Mucosa of rectum (tissue), 2 donors: Measurements from ENCODE around the gene ADCY5.

Experiments
- H3K27ac ChIP-seq, 2 donors: one replicate each; pipeline ENCODE4 v1.7.0; 2013; ENCODE audit warnings: inconsistent platforms in 2 of 2, low read depth in 2 of 2, low read length in 2 of 2
- H3K27me3 ChIP-seq, 2 donors: one replicate each; pipeline ENCODE4 v1.7.0; 2013; ENCODE audit warnings: low read length in 2 of 2; ENCODE audit not compliant: control insufficient read depth in 2 of 2, insufficient read depth in 2 of 2
- H3K36me3 ChIP-seq, 2 donors: one replicate each; pipeline ENCODE4 v1.7.0; 2013; ENCODE audit warnings: low read length in 2 of 2; ENCODE audit not compliant: control insufficient read depth in 2 of 2, insufficient read depth in 2 of 2
- H3K4me1 ChIP-seq, 2 donors: one replicate each; pipeline ENCODE4 v1.7.0; 2013; ENCODE audit warnings: low read length in 2 of 2, mild to moderate bottlenecking in 1 of 2; ENCODE audit not compliant: control insufficient read depth in 2 of 2, insufficient read depth in 2 of 2
- H3K4me3 ChIP-seq, 2 donors: one replicate each; pipeline ENCODE4 v1.7.0; 2013; ENCODE audit warnings: low read length in 2 of 2
- H3K9ac ChIP-seq, 2 donors: one replicate each; pipeline ENCODE4 v1.7.0; 2013; ENCODE audit warnings: low read length in 2 of 2, low read depth in 1 of 2, mild to moderate bottlenecking in 1 of 2
- H3K9me3 ChIP-seq, 2 donors: one replicate each; pipeline ENCODE4 v1.7.0; 2013; ENCODE audit warnings: low read length in 2 of 2; ENCODE audit not compliant: control insufficient read depth in 2 of 2
- donor health status: healthy.
- donor health status: Normal muscosa, but diverticular disease.

The ADCY5 gene

DNA sequence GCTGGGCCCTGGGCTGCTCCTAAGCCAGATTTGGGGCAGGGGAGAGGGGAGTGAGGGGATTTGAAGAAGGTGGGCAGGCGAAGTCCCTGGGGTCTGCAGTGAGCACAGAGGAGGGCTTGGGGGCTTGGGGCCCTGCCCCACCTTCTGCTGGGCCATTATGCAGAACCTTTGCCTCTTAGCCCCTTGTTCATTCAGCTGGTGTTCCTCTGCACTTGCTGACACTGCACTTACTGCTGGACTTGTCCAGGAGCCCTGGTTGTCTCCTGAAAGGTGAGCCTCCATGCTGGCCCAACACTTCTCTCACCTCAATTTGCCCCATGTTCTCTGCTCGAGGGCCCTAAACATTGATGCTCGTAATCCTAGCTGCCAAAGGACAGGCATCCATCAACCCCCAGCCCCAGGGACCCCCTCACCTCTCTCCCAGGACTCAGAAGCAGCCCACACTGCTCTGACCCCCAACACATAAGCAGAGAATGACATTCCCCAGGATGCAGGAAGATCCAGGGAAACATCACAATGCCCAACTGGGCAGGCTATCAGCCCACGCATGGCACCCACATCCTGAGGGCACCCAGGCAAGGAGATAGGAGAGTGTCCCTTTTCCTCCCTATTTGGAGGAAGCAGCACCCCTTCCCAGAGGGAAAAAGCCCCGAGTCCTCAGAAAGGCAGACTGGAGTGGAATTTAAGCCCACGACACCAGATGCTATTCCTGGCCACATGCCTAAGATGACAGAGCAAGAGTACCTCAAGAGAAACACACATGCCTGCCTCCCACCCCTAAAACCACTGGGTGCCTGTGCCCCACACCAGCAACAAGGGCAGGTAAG, 76.8 kb downstream of the ADCY5 start:
- H3K9me3 ChIP-seq = no peaks in the 10 kb centered on the region
- H3K27me3 ChIP-seq = no peaks in the 10 kb centered on the region
- H3K36me3 ChIP-seq = no peaks in the 10 kb centered on the region
- no peak overlapping the region for H3K27ac ChIP-seq
- H3K9ac ChIP-seq = no peak overlapping the region
- no peaks in the 10 kb centered on the region for H3K4me1 ChIP-seq
- H3K4me3 ChIP-seq = no peak overlapping the region

DNA sequence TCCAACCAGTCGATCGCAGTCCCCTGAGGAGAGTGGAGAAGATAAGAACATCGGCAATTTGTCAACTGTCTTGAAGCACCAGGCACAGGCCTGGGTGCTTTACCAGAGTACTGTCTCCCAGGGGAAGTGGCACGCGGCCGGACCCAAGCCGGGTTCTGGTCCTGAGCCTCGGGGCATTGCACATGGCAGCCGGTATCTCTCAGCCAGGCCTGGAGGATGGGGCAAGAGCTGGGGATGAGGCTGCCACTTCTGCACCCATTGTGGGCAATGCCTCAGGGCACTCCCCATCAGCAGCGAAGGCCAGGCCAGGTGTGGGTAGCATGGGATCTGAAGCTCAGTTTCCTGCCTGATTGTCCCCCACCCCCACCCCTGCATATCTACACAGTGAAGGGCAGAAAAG, 77.5 kb downstream of the ADCY5 start:
- no peaks in the 10 kb centered on the region for H3K9me3 ChIP-seq
- H3K4me3 ChIP-seq = no peak overlapping the region
- no peaks in the 10 kb centered on the region for H3K4me1 ChIP-seq
- H3K9ac ChIP-seq = no peak overlapping the region
- no peak overlapping the region for H3K27ac ChIP-seq
- no peaks in the 10 kb centered on the region for H3K36me3 ChIP-seq
- H3K27me3 ChIP-seq = no peaks in the 10 kb centered on the region

DNA sequence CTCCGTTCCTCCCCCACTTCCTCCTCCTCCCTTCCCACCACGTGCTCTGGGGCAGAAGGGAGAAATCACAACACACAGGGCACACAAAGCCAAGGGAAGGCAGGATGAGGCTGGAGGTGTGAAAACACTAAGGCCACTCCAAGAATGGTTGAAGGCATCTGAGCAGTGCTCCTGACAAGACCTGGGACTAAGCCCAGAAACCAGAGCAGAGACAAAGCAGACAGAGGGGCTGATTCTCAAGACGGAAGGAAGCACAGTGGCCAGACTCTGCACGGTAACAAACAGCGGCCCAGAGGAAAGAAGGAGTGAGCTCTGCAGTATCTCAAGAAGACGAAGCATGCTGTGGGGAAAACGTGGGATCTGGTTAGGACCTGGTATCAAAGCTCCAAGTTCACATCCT, 78.1 kb downstream of the ADCY5 start:
- H3K9ac ChIP-seq = no peak overlapping the region
- no peaks in the 10 kb centered on the region for H3K4me1 ChIP-seq
- H3K4me3 ChIP-seq = no peak overlapping the region
- H3K27me3 ChIP-seq = no peaks in the 10 kb centered on the region
- no peaks in the 10 kb centered on the region for H3K9me3 ChIP-seq
- no peaks in the 10 kb centered on the region for H3K36me3 ChIP-seq
- H3K27ac ChIP-seq = no peak overlapping the region

DNA sequence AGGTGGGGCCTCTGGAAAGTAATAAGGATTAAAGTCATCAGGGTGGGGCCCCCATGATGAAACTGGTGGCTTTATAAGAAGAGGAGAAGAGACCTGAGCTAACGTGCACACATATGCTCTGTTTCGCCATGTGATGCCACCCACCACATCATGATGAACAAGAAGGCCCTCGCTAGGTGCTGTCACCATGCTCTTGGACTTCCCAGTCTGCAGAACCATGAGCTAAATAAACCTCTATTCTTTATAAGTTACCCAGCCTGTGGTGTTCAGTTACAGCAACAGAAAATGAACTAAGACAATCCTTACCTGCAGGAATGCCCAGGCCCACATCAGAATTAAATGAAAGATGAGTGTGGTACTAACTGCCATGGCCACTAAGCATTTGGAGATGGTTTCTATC, 79.8 kb downstream of the ADCY5 start:
- Histone ChIP-seq H3K27me3 (no peaks in the 10 kb centered on the region), H3K9ac (no peak overlapping the region), H3K27ac (no peak overlapping the region), H3K4me3 (no peak overlapping the region), H3K36me3 (no peaks in the 10 kb centered on the region), H3K4me1 (no peaks in the 10 kb centered on the region), H3K9me3 (no peaks in the 10 kb centered on the region)

DNA sequence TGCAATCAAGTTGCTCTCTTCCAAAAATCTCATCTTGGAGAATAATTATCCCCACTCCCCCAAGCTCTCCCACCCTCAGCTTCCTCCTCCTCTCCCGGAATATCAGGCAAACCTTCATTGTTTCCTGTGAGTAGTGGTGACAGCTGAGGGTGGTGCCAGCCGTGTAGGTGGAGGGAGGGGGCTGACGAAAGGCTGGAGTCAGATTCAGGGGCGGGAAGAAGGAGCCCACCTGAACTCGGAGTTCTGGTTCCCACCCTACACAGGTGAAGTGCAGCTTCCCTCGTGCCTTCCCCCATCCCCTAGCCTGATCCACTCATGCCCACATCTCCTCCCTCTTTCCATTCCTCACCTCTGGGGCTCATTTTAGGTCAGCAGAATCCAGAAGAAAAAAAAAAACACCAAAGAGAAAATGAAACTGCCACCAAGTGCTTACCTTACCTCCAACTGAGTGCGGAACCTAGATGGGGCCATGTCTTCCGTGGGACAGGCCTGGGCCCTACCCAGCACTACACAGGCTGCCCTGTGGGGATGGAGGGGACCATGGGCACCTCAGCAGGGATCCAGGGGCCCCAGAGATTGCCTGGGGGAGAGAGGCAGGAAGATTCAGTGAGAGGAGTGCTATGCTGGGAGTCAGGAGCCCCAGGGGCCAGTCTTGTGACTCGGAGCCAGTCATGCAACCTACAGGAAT, 81.3 kb downstream of the ADCY5 start:
- Histone ChIP-seq H3K9ac (no peak overlapping the region), H3K36me3 (no peaks in the 10 kb centered on the region), H3K27ac (no peak overlapping the region), H3K4me1 (no peaks in the 10 kb centered on the region), H3K27me3 (no peaks in the 10 kb centered on the region), H3K9me3 (no peaks in the 10 kb centered on the region), H3K4me3 (no peak overlapping the region)

DNA sequence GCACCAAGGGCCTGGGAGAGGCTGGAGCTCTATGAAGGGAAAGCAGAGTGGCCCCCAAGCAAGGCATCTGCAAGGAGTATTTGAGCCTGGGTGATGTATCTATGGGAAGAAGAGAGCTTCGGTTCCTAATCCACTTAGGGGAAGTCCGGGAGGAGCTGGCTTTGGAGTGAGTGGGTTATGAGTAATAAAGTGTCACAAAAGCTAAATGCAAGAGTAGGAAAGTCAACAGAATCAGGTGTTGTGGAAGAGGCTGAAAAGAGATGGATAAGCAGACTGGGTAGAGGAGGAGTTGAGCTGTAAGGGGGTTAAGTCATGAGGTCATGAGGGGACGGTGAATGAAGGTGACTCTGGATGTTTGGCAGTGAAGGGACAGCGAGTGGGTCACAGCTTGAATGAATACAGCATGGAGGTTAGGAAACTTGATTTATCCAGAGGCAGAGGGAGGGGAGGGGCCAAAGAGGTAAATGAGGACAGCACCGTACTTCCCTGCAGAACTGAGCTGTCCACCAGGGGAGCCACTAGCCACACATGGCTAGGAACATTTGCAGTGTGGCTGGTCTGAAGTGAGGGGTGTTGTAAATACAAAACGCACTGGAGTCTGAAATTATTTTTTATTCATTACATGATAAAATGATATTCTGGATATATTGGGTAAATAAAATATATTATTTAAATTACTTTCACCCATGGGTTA, 83.3 kb downstream of the ADCY5 start:
- no peaks in the 10 kb centered on the region for H3K4me1 ChIP-seq
- H3K36me3 ChIP-seq = no peaks in the 10 kb centered on the region
- H3K9me3 ChIP-seq = no peaks in the 10 kb centered on the region
- H3K9ac ChIP-seq = no peak overlapping the region
- H3K4me3 ChIP-seq = no peak overlapping the region
- no peak overlapping the region for H3K27ac ChIP-seq
- H3K27me3 ChIP-seq = no peaks in the 10 kb centered on the region

DNA sequence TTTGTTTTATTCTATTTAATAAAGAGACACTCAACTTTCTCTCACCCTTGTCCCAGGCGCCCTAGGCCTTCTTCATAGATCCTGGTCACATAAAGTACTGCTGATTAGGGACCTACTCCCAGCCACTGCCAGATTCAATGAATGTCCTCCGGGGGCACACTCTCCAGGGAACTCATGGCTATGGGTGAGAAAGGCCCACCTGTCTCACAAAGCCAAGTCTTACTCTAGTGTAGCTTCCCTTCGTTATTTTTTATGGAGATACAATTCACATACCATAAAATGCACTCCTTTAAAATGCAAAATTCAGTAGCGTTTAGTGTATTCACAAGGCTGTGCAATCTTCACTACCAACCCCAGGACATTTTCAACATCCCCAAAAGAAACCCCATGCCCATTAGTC, 87.8 kb downstream of the ADCY5 start:
- Histone ChIP-seq H3K9ac (no peak overlapping the region), H3K27me3 (no peaks in the 10 kb centered on the region), H3K4me3 (no peak overlapping the region), H3K4me1 (no peaks in the 10 kb centered on the region), H3K36me3 (no peaks in the 10 kb centered on the region), H3K27ac (no peak overlapping the region), H3K9me3 (no peaks in the 10 kb centered on the region)

DNA sequence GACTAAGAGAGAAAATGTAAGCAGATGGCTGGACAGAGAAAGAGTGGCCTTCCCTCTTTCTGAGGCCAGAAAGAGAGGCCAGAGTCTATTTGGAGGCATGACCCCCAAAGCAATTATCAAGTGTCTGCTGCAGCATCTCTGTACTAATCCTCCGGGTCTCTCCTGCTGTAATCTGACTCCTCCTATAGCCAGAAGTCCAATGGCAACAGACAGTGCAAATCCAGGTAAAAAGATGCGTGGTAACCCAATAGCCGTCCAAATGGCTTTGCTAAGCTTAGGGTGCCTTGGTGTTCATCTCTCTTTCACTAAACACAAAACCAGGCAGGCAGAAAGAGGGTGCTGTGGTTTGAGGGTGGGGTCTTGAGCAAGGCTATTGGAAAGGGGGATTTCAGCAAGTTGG, 91.6 kb downstream of the ADCY5 start:
- Histone ChIP-seq H3K9me3 (no peaks in the 10 kb centered on the region), H3K4me1 (no peaks in the 10 kb centered on the region), H3K4me3 (no peak overlapping the region), H3K9ac (no peak overlapping the region), H3K36me3 (no peaks in the 10 kb centered on the region), H3K27me3 (no peaks in the 10 kb centered on the region), H3K27ac (no peak overlapping the region)

DNA sequence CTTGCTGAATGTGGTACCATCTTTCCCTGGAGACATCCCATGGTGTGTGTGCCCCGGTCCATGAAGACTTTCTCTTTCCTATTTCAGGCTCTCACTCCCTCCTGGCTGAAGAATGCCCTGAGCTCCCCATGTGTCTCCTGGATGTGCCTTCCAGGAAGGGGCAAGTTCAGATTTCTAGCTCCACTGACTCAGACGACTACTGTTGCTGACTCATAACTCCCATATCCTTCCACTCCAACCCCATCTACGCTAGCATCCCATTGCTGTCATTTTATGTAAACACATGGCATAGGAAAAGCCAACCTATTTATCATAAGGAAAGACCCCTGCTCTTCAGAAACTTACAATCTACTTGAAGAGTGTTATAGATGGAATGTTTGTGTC, 95.0 kb downstream of the ADCY5 start:
- H3K9ac ChIP-seq = no peak overlapping the region
- no peak overlapping the region for H3K27ac ChIP-seq
- no peak overlapping the region for H3K4me3 ChIP-seq
- H3K9me3 ChIP-seq = no peaks in the 10 kb centered on the region
- H3K27me3 ChIP-seq = no peaks in the 10 kb centered on the region
- H3K36me3 ChIP-seq = no peaks in the 10 kb centered on the region
- no peaks in the 10 kb centered on the region for H3K4me1 ChIP-seq

DNA sequence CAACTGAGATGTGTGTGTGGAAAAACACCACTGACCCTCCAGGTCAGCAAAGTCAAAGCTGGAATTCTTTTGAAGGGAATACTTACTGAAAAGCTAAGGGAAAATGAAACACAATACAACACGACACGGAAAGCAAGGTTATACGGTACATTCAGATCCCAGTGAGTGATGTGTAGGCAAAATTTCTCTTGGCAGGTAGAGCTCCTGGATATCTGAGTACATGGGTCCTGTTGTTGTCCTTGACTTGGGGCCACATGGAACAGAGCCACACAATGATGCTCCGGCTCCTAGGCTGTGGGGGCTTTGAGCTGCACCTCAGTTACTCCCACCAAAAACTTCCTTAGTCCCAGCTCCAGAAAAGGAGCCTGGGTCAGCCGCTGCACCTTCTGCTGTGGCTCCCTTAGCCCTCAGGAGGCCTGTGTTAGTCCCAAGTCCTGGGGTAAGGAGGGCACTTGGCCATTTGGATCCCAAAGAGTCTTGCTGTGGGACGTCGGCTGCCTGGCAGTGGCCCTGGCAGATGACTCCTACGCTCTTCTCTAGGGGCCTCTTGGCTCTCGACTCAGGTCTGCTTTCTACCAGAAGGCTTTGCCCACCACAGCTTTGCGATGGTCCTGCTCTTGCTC, 95.6 kb downstream of the ADCY5 start:
- no peaks in the 10 kb centered on the region for H3K4me1 ChIP-seq
- no peak overlapping the region for H3K4me3 ChIP-seq
- no peak overlapping the region for H3K9ac ChIP-seq
- no peaks in the 10 kb centered on the region for H3K27me3 ChIP-seq
- H3K27ac ChIP-seq = no peak overlapping the region
- H3K9me3 ChIP-seq = no peaks in the 10 kb centered on the region
- H3K36me3 ChIP-seq = no peaks in the 10 kb centered on the region
